GM19468 (cell line): ENCODE data around the gene OPHN1.

Experiments
- ATAC-seq: cut with Tn5 transposase; IDR thresholded peaks from one replicate; pipeline ENCODE4 v1.9.1; 2021; ENCODE audit warnings: mild to moderate bottlenecking, moderate library complexity, moderate number of reproducible peaks; ENCODE audit not compliant: unreplicated experiment; ENCODE audit errors: extremely low read depth

The OPHN1 gene

GRCh38 chrX:68185161-68185560, 248.1 kb downstream of the OPHN1 start:
- ATAC-seq: no peak

- no peak for ATAC-seq
Measured at GRCh38 chrX:68183612-68184214, 249.6 kb downstream of the OPHN1 start.

DNA sequence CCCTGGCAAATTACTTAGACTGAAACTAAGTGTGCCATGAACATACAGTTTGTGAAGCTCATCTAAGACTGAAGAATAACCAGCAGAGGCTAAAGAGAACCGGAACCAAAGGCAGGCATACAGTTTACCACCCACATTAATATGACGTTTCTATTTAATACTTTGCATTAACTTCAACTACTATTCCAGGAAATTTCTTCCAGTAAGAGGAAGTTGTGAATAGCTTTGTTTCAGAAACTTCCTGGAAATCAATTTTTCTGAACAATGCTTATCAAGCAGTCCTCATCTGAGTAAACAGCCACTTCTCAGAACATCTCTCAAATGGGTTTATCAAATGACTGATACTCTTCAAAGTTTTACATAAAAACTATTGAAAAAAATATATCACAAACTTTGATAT, 252.7 kb downstream of the OPHN1 start:
- no peak for ATAC-seq

GRCh38 chrX:68179355-68179754, 253.9 kb downstream of the OPHN1 start:
- no peak for ATAC-seq

DNA sequence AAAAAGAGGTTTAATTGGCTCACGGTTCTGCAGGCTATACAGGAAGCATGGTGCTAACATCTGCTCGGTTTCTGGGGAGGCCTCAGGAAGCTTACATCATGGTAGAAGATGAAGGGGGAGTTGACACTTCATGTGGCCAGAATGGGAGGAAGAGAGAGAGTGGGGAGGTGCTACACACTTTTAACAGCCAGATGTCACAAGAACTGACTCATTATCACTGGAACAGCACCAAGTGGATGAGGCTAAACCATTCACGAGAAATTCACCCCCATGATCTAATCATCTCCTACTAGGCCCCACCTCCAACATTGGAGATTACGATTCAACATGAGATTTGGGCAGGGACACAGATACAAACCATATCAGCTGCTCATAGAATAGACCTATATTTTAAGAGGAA, 255.8 kb downstream of the OPHN1 start:
- no peak for ATAC-seq

DNA sequence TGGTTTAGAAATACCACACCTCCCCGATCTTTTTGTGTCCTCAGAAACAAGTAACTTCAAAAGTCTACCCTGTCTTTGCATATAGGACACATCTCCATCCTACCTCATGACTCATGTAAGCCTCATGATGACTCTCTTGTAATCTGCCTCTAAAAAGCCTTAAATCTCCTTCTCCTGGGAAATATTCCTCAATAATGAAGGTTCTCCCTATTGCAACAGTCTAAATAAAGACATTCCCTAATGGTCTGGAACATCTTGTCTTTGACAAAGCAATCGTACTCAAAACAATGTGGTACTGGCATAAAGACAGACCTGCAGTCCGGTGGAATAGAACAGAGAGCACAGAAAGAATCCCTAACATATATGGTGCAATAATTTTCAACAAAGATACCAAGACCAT, 257.7 kb downstream of the OPHN1 start:
- ATAC-seq: no peak

- ATAC-seq: no peak
Measured at GRCh38 chrX:68163441-68163840, 269.9 kb downstream of the OPHN1 start.

DNA sequence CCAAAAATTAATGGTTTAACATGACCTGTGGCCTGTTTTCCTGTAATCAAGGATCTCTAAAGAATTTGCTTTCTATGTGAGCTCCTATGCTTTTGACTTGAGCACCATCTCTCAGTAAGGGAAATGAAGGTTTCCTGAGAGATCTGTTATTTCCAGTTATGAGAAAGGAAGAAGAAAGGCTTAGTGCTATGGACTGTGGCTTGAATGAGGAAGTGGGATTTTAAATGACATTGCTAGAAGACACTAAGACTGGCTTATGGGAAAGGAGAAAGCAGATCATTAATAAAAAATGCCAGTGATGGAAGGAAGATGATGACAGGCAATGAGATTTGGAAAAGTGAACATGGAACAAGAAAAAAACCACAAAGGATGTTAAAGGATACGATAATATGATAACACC, 285.4 kb downstream of the OPHN1 start:
- ATAC-seq: no peak

GRCh38 chrX:68146054-68146453, 287.2 kb downstream of the OPHN1 start:
- ATAC-seq: no peak

DNA sequence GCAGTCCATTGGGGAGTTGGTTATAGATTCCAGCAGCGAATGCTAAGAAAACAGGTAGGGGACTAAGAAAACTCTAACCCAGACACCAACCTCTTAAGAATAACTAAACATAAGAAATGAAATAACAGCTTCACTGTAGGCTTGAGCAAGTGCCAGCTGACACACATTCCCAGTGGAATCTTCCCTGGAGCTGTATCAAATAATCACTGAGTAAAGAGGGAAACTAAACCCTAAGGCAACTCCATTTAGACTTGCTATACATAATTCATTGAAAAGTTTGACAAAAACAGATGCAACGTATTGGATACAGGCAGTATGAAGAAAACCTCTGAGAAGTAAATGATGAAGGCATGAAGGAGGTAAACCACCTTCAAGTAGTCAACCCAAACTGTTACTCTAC, 293.5 kb downstream of the OPHN1 start:
- no peak for ATAC-seq

GRCh38 chrX:68133181-68133580, 300.1 kb downstream of the OPHN1 start:
- ATAC-seq: no peak

DNA sequence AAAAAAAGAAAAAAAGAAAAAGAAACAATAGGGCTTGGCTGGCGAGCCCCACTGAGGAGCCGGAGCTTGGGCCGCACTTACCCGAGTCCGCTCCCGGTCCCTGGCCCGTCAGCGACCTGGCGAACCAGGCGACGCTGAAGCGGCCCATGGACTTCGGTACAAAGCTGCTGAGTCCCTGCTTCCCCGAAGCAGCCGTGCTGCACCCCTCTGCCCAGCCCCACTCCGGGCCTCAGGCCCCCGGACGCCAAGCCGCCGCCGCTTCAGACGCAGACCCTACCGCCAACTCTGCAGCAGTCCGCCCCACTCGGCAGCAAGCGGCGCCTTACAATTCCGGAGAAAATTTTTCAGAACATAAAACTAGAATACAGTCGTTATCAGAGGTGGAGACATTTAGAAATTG, 300.5 kb downstream of the OPHN1 start:
- no peak for ATAC-seq

DNA sequence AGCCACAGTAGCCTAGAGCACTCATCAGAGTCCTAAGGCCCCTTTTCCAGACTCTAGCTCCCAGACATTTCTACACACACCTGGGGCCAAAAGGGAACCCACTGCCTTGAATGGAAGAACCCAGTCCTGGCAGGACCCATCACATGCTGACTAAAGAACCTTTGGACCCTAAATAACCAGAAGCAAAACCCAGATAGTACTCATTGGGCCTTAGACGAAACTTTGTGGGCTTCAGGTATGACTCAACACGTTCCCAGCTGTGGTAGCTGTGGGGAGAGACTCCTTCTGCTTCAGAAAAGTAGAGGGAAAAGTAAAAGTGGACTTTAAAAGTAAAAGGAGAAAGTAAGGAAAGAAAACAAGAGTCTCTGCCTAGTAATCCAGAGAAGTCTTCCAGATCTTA, 311.5 kb downstream of the OPHN1 start:
- no peak for ATAC-seq

DNA sequence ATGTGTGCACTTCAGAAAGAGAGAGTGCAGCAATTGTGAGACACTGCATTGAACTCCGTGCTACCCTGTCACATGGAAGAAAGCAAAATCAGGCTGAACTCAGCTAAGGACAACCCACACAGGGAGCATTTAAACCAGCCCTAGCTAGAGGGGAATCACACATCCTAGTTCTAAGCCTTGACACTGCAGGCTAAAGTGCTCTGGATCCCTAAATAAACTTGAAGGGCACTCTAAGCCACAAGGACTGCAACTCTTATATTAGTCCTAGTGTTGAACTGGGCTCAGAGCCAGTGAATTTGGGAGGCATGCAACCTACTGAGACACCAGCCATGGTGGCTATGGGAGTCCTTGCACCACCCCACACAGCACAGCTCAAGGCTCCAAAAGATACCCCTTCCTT, 311.9 kb downstream of the OPHN1 start:
- no peak for ATAC-seq

- no peak for ATAC-seq
Measured at GRCh38 chrX:68115371-68115770, 317.9 kb downstream of the OPHN1 start.

DNA sequence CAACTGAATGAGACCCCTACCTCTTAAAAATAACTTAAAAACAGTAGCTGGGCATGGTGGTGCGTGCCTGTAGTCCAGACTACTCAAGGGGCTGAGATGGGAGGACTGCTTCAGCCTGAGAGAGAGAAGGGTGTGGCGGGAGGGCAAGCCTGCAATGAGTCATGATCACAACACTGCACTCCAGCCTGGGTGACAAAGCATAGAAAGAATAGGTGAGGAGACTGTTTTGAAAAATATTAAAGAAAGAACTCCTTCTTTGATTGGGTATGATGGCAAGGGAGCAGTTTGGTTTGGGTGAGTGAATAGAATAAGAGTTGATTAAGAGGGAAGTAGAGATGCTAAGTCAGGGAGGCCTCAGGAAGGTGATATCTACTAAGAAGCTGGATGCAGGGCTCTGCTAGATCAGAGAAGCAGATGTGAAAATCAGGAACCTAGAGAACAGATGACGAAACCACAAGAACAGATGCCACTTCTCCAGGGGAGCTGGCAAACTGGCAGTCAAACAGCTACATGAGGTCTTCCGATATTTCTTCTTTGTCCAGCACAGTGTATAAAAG, 318.6 kb downstream of the OPHN1 start:
- ATAC-seq: no peak

- ATAC-seq: no peak
Measured at GRCh38 chrX:68113837-68114572, 319.3 kb downstream of the OPHN1 start.

DNA sequence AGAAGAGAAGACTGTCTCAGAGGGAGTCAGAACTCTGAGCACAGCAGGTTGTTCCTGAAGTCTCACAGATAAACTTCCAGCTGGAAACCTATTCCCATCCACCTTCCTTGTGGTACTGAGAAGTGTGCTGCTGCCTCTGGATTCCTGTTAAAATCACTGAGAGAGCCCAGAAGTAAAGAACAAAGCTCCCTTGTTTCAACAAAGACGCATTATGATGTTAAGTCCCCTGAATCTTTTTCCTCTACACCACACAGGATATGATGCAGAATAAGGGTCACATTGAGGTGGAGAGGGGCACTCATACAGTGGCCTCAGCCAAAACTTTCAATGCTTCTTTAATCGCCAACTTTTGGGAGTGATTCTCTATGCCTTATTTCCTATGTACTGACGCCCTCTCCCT, 321.0 kb downstream of the OPHN1 start:
- no peak for ATAC-seq

DNA sequence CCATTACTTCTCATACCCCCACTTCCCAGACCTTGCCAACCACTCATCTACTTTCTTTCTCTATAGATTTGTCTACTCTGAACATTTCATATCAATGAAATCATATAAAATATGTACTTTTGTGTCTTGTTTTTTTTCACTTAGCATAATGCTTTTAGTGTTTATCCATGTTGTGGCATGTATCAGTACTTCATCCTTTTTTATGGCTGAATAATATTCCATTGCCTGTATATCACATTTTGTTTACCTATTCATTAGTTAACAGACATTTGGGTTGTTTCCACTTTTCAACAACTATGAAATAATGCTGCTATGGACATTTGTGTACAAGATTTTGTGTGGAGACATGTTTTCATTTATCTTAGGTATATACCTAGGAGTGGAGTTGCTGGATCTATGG, 324.1 kb downstream of the OPHN1 start:
- no peak for ATAC-seq

GRCh38 chrX:68098431-68098830, 334.9 kb downstream of the OPHN1 start:
- ATAC-seq: no peak

GRCh38 chrX:68090266-68090665, 343.0 kb downstream of the OPHN1 start:
- ATAC-seq: no peak

- no peak for ATAC-seq
Measured at GRCh38 chrX:68087526-68087925, 345.8 kb downstream of the OPHN1 start.
